ENCODE measurements around the gene MICAL2.

The MICAL2 gene

DNA sequence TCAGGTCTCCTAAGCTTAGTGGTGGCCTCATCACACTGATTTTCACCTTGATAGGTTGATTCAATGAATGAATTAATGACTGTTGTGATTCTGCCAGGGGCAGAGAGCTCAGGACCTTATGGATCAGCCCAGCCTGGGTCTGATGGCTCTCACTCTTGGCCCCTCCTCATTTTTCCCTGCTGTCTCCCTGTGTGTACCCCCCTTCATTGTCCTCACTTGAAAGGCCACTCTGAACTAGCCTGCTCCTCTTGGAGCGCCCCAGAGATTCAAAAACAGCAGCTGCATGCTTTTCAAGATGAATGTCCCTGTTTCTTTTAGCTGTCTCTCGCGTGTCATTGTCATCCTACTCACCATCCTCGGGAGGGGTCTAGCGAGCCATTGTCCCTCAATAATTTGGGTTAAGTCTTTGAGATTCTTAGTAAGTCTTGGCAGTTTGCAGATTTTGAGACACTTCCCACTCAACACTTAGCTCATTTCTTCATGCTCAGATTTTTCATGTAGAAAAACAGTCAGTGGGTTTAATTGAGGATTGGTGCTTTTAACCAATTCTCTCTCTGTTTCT is 42.5 kb upstream of the MICAL2 start:
- H3K9me3 ChIP-seq (ENCODE audit: insufficient read depth, low read depth, low read length), result no peaks in the 10 kb centered on the region
- H2BK5ac ChIP-seq (ENCODE audit: low read depth, low read length, poor library complexity), result peak overlapping the region; percentile 46
- peaks cover 10 to 20% of the 10 kb centered on the region in 2 experiments for H3K4me1 ChIP-seq (ENCODE audit: control insufficient read depth in 1 of 2, insufficient read depth in 2 of 2, low read length in 2 of 2)
- no peaks in the 10 kb centered on the region for H3K36me3 ChIP-seq (ENCODE audit: control insufficient read depth in 1 of 2, insufficient read depth in 2 of 2, low read length in 2 of 2)
- H2BK120ac ChIP-seq (ENCODE audit: insufficient read depth, low read length, poor library complexity), result peak overlapping the region; percentile 40
- peak overlapping the region; percentile 68 for H3K14ac ChIP-seq (ENCODE audit: low read length)
- peak overlapping the region; percentile 70 for H4K91ac ChIP-seq (ENCODE audit: low read depth, low read length)
- H3K27ac ChIP-seq (ENCODE audit: low read depth, low read length), result peak overlapping the region; percentile 56
- H4K8ac ChIP-seq (ENCODE audit: low read depth, low read length), result no peak overlapping the region
- no peak overlapping the region for H3K4me2 ChIP-seq (ENCODE audit: low read length)
- no peak overlapping the region for H3K23ac ChIP-seq (ENCODE audit: low read length)
- no peaks in the 10 kb centered on the region for H3K27me3 ChIP-seq (ENCODE audit: insufficient read depth, low read length)
- H3K4me3 ChIP-seq (ENCODE audit: low read depth, low read length), result no peak overlapping the region
- peak overlapping the region; percentile 22 for H2BK12ac ChIP-seq (ENCODE audit: low read length)
- H3K9ac ChIP-seq (ENCODE audit: low read length), result no peak overlapping the region
- H3K79me2 ChIP-seq (ENCODE audit: control insufficient read depth, insufficient read depth, low read length, poor library complexity), result no peaks in the 10 kb centered on the region
- peaks cover 8% of the 10 kb centered on the region for H3K79me1 ChIP-seq (ENCODE audit: low read length)
- no peak overlapping the region for H3K18ac ChIP-seq (ENCODE audit: low read length)
- no peak overlapping the region for H3K4ac ChIP-seq (ENCODE audit: low read depth, low read length)
- no peak for DNase-seq
- H2AK5ac ChIP-seq (ENCODE audit: low read length), result peak overlapping the region; percentile 59
- no peak overlapping the region for H4K12ac ChIP-seq (ENCODE audit: low read depth, low read length)
- no CpG with 5 or more reads among the region's 5 CpGs for WGBS (ENCODE audit: extremely low coverage, insufficient coverage, insufficient read length)
- no peak overlapping the region for H2AFZ ChIP-seq (ENCODE audit: insufficient read depth, low read length, poor library complexity)

DNA sequence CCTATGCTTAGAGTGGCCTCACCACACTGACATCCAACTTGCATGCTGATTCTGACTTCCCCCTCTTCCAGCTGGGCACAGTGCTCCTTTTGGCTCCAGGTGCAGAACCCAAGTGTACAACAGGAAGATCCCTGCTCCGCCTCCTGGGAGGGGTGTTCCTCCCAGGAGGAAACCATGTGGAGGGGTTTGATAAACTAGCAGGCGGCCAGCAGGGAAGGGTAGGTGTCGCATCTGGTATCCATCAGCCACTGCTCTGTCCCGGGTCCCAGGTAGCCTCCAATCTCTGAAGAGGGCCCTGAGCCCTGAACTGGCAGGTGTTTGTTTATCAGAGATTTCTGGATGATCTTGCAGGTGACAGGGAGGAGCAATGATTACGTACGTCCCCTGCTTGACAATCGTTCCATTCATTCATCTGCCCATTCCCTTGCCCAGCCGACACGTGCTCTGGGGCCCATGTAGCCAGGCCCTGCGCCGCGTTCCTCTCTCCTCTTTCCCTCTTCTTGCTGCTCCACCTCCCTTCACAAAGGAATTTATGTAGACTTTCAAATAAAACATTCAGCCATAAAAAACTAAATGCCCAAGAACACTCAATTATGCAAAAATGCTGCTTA is 41.2 kb upstream of the MICAL2 start:
- H4K8ac ChIP-seq (ENCODE audit: low read depth, low read length), result no peak overlapping the region
- H3K79me1 ChIP-seq (ENCODE audit: low read length), result peaks cover 8% of the 10 kb centered on the region
- H2AFZ ChIP-seq (ENCODE audit: insufficient read depth, low read length, poor library complexity), result no peak overlapping the region
- H2AK5ac ChIP-seq (ENCODE audit: low read length), result no peak overlapping the region
- no peak overlapping the region for H4K12ac ChIP-seq (ENCODE audit: low read depth, low read length)
- no peak overlapping the region for H4K91ac ChIP-seq (ENCODE audit: low read depth, low read length)
- H3K14ac ChIP-seq (ENCODE audit: low read length), result no peak overlapping the region
- no CpG with 5 or more reads among the region's 12 CpGs for WGBS (ENCODE audit: extremely low coverage, insufficient coverage, insufficient read length)
- DNase-seq, result no peak
- H2BK12ac ChIP-seq (ENCODE audit: low read length), result no peak overlapping the region
- no peaks in the 10 kb centered on the region for H3K9me3 ChIP-seq (ENCODE audit: insufficient read depth, low read depth, low read length)
- no peak overlapping the region for H3K9ac ChIP-seq (ENCODE audit: low read length)
- H3K4me2 ChIP-seq (ENCODE audit: low read length), result no peak overlapping the region
- H3K4me3 ChIP-seq (ENCODE audit: low read depth, low read length), result no peak overlapping the region
- no peak overlapping the region for H3K27ac ChIP-seq (ENCODE audit: low read depth, low read length)
- no peak overlapping the region for H3K4ac ChIP-seq (ENCODE audit: low read depth, low read length)
- H3K27me3 ChIP-seq (ENCODE audit: insufficient read depth, low read length), result no peaks in the 10 kb centered on the region
- H3K79me2 ChIP-seq (ENCODE audit: control insufficient read depth, insufficient read depth, low read length, poor library complexity), result no peaks in the 10 kb centered on the region
- H2BK120ac ChIP-seq (ENCODE audit: insufficient read depth, low read length, poor library complexity), result no peak overlapping the region
- H3K4me1 ChIP-seq (ENCODE audit: control insufficient read depth in 1 of 2, insufficient read depth in 2 of 2, low read length in 2 of 2), result peaks cover 10 to 20% of the 10 kb centered on the region in 2 experiments
- H2BK5ac ChIP-seq (ENCODE audit: low read depth, low read length, poor library complexity), result no peak overlapping the region
- H3K23ac ChIP-seq (ENCODE audit: low read length), result no peak overlapping the region
- no peak overlapping the region for H3K18ac ChIP-seq (ENCODE audit: low read length)
- H3K36me3 ChIP-seq (ENCODE audit: control insufficient read depth in 1 of 2, insufficient read depth in 2 of 2, low read length in 2 of 2), result no peaks in the 10 kb centered on the region

DNA sequence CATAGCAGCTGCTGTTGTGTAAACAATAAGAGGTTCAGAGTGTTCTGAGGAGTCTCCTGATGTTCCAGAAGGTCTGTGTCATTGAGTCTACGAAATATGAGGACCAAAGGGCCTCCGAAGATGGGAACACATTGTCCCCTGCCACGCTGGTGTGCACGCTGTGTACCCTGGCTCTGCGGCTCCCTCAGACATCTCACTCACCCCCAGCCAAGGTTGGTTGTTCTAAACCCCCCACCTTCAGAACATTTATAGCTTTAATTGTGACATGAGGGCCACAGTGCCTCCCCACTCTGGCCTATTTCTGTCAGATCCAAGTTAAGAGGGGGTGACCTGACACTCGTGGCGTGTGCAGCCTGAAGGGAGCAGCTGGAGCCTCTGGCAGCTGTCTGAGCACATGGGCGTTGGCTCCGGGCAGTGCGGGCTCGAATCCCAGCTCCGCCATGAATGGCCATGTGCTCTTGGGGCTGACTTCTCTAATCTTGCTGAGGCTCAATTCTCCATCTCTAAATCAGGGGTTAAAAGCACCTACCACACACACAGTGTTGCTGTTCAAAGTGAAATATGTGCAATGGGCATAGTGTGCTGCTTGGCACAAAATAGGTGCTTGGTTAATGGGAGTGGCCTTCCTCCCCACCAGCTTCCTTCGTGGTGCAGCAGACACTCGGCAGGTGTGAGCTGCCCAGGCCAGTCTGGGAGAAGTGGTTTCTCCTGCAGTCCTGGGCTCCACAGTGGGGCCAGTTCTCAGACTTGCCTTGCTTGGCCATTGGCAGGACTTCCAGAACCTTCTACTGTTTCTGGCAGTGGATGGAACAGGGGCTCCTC is 39.7 kb upstream of the MICAL2 start:
- H3K9ac ChIP-seq (ENCODE audit: low read length), result no peak overlapping the region
- WGBS (ENCODE audit: extremely low coverage, insufficient coverage, insufficient read length), result no CpG with 5 or more reads among the region's 14 CpGs
- H3K79me1 ChIP-seq (ENCODE audit: low read length), result peaks cover 8% of the 10 kb centered on the region
- H3K27ac ChIP-seq (ENCODE audit: low read depth, low read length), result no peak overlapping the region
- no peak overlapping the region for H3K18ac ChIP-seq (ENCODE audit: low read length)
- H4K12ac ChIP-seq (ENCODE audit: low read depth, low read length), result no peak overlapping the region
- H3K23ac ChIP-seq (ENCODE audit: low read length), result no peak overlapping the region
- no peak overlapping the region for H3K4me3 ChIP-seq (ENCODE audit: low read depth, low read length)
- H3K14ac ChIP-seq (ENCODE audit: low read length), result no peak overlapping the region
- H2BK12ac ChIP-seq (ENCODE audit: low read length), result no peak overlapping the region
- H3K4me1 ChIP-seq (ENCODE audit: control insufficient read depth in 1 of 2, insufficient read depth in 2 of 2, low read length in 2 of 2), result peaks cover 10 to 20% of the 10 kb centered on the region in 2 experiments
- no peaks in the 10 kb centered on the region for H3K36me3 ChIP-seq (ENCODE audit: control insufficient read depth in 1 of 2, insufficient read depth in 2 of 2, low read length in 2 of 2)
- H2BK5ac ChIP-seq (ENCODE audit: low read depth, low read length, poor library complexity), result no peak overlapping the region
- no peak overlapping the region for H4K91ac ChIP-seq (ENCODE audit: low read depth, low read length)
- H2AFZ ChIP-seq (ENCODE audit: insufficient read depth, low read length, poor library complexity), result no peak overlapping the region
- H3K4me2 ChIP-seq (ENCODE audit: low read length), result no peak overlapping the region
- no peak for DNase-seq
- no peaks in the 10 kb centered on the region for H3K79me2 ChIP-seq (ENCODE audit: control insufficient read depth, insufficient read depth, low read length, poor library complexity)
- no peak overlapping the region for H4K8ac ChIP-seq (ENCODE audit: low read depth, low read length)
- no peak overlapping the region for H2AK5ac ChIP-seq (ENCODE audit: low read length)
- no peaks in the 10 kb centered on the region for H3K9me3 ChIP-seq (ENCODE audit: insufficient read depth, low read depth, low read length)
- no peaks in the 10 kb centered on the region for H3K27me3 ChIP-seq (ENCODE audit: insufficient read depth, low read length)
- H3K4ac ChIP-seq (ENCODE audit: low read depth, low read length), result no peak overlapping the region
- no peak overlapping the region for H2BK120ac ChIP-seq (ENCODE audit: insufficient read depth, low read length, poor library complexity)

DNA sequence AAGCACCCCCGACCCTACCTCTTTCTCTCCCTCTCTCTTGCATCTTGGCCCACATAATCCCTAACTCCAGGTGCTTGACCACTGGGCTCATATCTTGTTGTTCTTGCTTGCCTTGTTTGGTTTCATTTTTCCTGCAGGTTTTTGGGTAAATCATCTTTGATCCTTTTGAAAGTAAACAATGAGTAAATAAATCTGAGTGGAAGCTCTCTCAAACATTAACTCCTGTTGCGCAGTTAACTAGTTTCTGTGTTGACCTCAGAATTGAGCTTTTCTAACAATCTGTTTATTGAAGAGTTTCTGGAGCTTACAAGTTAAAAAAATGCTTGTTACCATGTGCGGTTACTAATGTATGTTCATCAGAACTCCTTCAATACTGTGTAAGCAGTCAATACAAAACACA is 38.8 kb upstream of the MICAL2 start:
- Histone ChIP-seq H3K18ac (ENCODE audit: low read length) (no peak overlapping the region), H2BK12ac (ENCODE audit: low read length) (no peak overlapping the region), H4K12ac (ENCODE audit: low read depth, low read length) (no peak overlapping the region), H3K79me2 (ENCODE audit: control insufficient read depth, insufficient read depth, low read length, poor library complexity) (no peaks in the 10 kb centered on the region), H2AFZ (ENCODE audit: insufficient read depth, low read length, poor library complexity) (no peak overlapping the region), H3K14ac (ENCODE audit: low read length) (no peak overlapping the region), H3K4me2 (ENCODE audit: low read length) (no peak overlapping the region), H3K27me3 (ENCODE audit: insufficient read depth, low read length) (no peaks in the 10 kb centered on the region), H3K36me3 (ENCODE audit: control insufficient read depth in 1 of 2, insufficient read depth in 2 of 2, low read length in 2 of 2) (no peaks in the 10 kb centered on the region), H3K4ac (ENCODE audit: low read depth, low read length) (no peak overlapping the region), H3K23ac (ENCODE audit: low read length) (no peak overlapping the region), H3K4me3 (ENCODE audit: low read depth, low read length) (no peak overlapping the region), H3K4me1 (ENCODE audit: control insufficient read depth in 1 of 2, insufficient read depth in 2 of 2, low read length in 2 of 2) (peaks cover 10 to 13% of the 10 kb centered on the region in 2 experiments), H2BK120ac (ENCODE audit: insufficient read depth, low read length, poor library complexity) (no peak overlapping the region), H3K9me3 (ENCODE audit: insufficient read depth, low read depth, low read length) (no peaks in the 10 kb centered on the region), H2BK5ac (ENCODE audit: low read depth, low read length, poor library complexity) (no peak overlapping the region), H3K27ac (ENCODE audit: low read depth, low read length) (no peak overlapping the region), H3K79me1 (ENCODE audit: low read length) (peaks cover 5% of the 10 kb centered on the region), H3K9ac (ENCODE audit: low read length) (no peak overlapping the region), H4K91ac (ENCODE audit: low read depth, low read length) (no peak overlapping the region), H4K8ac (ENCODE audit: low read depth, low read length) (no peak overlapping the region), H2AK5ac (ENCODE audit: low read length) (no peak overlapping the region)
- WGBS (ENCODE audit: extremely low coverage, insufficient coverage, insufficient read length), result no CpG with 5 or more reads among the region's 3 CpGs
- DNase-seq, result peak; percentile 41 to 84

All from trophoblast cell (in vitro differentiated cells and primary cell).